Retinal pigment epithelial cell (primary cell): ENCODE data around the gene SUGP1.
"Not testable (repeated sequence)": the region's sequence is repeated elsewhere in the genome, so short reads cannot be mapped to it uniquely, and the experiment has no call there.

Experiments
- DNase-seq: peaks from one replicate; pipeline ENCODE4 v3.0.0-alpha.2; 2010; ENCODE audit warnings: low read depth
- H3K4me3 ChIP-seq: 2 replicates; pipeline ENCODE4 v1.5.1; 2011; ENCODE audit warnings: mild to moderate bottlenecking, low read length, control low read depth, moderate library complexity
- TF ChIP-seq, protein P1 (sequence below): conservative IDR thresholded peaks from 2 replicates; pipeline ENCODE4 v1.5.1; 2011; ENCODE audit warnings: low read depth, low read length, control low read depth, inconsistent platforms

Gene SUGP1

DNA sequence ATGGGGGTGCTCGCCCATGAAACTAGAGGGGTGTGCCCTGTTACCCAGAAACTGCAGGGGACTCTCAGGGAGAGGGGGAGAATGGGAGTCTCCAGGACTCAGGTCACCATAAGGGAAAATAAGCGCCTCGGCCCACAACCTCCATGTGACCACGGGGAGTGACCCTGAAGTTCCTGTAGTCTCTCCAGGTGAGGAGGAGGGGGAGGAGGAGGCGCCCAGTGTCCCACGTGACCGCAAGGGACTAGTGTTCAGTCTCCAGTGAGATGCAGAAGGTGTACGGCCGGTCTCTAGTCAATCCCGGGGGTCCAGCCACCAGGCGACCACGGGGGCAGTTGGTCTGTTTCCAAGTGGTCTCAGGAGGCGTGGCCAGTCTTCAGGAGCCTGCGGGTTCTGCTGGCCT is 63.2 kb downstream of the SUGP1 start:
- no peak for DNase-seq
- TF ChIP-seq, protein P1, sequence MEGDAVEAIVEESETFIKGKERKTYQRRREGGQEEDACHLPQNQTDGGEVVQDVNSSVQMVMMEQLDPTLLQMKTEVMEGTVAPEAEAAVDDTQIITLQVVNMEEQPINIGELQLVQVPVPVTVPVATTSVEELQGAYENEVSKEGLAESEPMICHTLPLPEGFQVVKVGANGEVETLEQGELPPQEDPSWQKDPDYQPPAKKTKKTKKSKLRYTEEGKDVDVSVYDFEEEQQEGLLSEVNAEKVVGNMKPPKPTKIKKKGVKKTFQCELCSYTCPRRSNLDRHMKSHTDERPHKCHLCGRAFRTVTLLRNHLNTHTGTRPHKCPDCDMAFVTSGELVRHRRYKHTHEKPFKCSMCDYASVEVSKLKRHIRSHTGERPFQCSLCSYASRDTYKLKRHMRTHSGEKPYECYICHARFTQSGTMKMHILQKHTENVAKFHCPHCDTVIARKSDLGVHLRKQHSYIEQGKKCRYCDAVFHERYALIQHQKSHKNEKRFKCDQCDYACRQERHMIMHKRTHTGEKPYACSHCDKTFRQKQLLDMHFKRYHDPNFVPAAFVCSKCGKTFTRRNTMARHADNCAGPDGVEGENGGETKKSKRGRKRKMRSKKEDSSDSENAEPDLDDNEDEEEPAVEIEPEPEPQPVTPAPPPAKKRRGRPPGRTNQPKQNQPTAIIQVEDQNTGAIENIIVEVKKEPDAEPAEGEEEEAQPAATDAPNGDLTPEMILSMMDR = no peak
- H3K4me3 ChIP-seq = no peak overlapping the region

DNA sequence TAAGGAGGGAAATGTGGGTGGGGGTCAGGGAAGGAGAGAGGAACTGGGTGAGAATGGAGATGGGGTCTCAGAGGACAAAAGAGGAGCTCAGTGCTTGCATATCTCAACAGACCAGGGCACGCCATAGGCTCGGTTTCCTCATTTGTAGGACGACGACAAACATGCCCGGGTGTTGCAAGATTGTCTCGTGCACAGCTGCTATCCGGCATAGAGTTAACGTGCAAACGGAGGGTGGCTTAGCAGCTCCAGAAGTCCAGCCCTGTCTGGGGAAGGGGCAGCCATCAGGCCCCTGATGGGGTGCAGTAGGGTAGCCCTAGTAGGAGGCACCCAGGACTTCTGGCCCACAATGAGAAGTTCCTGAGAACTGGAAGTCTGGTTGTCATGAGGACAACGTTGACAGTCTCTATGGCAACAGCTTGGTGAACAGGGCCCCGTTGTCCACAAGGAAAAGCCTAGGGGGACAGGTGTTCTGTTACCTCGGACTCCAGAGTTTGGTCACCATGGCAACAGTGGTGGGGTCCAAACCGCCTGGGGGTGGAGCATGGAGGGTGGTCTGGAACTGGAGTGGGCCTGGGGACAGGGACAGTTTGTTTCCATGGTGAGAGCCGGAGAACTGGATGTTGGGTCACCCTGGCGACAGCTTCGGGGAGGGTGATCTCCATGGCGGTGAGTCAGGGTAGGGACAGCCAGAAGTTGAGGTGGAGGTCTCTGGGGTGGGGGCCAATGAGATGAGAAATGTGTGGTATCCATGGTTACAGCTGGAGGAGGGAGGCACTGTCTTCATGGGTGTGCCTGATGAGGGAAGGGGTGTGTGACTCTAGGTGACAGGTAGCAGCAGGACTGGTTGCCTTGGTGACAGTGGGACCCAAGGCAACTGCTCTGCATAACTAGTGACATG is 64.0 kb downstream of the SUGP1 start:
- TF ChIP-seq, protein P1 = no peak
- H3K4me3 ChIP-seq = no peak overlapping the region
- DNase-seq = no peak

DNA sequence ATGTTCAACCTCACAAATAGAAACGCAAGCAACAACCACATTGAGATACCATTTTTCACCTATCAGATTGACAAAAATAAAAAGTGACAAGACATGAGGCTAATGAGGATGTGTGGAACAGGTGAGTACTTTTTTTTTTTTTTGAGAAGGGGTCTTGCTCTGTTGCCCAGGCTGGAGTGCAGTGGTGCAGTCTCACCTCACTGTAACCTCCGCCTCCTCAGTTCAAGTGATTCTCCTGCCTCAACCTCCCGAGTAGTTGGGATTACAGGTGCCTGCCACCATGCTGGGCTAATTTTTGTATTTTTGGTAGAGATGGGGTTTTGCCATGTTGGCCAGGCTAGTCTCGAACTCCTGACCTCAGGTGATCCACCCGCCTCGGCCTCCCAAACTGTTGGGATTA is 66.9 kb downstream of the SUGP1 start:
- DNase-seq, H3K4me3 ChIP-seq: not testable (repeated sequence)

DNA sequence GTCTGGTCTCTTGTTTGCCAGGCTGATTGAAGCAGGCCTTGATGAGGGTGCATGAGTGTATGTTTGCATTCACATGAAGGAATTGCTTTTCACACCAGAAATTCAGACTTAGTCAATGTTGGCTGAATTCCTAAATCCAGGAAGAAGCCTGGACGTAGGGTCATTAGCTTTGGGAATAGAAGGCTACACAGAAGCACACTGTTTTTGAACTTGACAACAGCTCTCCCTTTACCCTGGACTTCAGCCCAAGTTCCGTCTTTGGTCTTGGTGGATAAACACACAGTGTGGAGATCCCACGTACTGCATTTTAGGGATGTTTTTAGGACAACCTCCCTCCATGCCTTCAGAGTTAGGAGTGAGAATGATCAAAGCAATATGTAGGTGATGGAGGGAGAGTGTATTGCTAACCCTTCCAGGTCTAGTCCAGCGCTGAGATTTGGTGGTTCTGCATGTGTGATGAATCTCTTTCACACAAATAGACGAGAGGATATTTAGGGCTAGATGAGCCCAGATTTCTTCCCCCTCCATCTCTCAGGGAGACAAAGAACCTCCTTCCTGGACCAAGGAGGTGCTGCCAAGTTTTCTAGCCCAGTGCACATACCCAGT is 70.0 kb downstream of the SUGP1 start:
- no peak overlapping the region for H3K4me3 ChIP-seq
- TF ChIP-seq, protein P1 = no peak
- no peak for DNase-seq

DNA sequence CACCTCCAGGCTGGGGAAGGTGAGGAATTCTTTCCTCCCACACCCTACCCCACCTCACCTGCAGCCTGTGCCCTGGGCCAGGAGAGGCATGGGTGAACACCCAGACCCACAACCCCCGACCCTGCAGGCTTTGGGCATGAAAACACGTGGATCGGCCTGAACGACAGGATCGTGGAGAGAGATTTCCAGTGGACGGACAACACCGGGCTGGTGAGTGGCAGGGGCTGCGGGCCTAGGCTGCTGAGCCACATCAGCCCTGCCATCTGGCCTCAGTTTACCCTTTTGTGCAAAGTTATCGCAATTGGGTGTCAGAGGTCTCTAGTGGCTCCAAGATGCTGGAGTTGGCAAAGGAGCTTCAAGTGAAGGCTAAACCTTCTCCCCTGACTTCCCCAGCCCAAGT is 79.8 kb downstream of the SUGP1 start:
- no peak overlapping the region for H3K4me3 ChIP-seq
- TF ChIP-seq, protein P1 = no peak
- DNase-seq = no peak

DNA sequence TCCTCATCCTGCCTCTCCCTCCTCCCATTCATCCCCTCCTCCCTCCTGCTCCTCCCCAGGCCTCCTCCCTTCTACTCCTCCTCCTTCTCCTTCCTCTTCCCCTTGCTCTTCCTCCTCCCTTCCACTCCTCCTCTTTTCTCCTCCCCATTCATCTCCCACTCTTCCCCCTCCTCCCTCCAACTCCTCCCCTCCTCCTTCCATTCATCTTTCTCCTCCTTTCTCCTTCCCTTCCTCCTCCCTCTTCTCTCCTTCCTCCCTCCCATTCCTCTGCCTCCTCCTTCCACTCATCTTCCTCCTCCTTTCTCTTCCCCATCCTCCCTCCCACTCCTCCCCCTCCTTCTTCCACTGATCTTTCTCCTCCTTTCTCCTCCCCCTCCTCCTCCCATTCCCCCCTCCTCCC is 80.6 kb downstream of the SUGP1 start:
- no peak overlapping the region for H3K4me3 ChIP-seq
- DNase-seq = no peak
- TF ChIP-seq, protein P1 = no peak

DNA sequence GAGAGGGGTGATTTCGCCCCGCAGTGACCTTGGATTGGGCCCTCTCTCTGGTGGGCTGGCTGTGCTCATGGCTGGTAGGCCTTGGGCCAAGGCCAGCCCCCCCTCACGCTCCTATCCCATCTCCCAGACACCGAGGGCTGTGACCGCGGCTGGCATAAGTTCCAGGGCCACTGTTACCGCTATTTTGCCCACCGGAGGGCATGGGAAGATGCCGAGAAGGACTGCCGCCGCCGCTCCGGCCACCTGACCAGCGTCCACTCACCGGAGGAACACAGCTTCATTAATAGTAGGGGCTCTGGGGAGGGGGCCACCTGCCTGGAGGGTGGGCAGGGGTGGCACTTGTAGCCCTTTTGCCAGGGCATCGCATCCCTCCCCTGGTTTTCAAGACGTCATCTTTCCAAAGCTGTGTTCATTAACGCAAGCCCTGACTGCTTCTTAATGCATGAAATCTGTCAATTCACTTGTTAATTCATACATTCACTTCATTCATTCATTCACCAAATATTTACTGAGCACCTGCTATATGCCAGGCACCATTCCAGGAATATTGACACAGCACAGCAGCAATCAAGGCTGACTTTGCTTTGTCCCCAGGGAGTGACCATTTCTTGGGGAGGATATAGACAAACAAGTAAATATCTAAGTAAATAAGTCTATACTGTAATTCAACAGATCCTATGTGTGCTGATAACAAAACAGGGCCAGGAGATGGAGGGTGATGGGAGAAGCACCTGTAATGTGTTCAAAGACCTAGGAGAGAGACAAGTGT is 82.0 kb downstream of the SUGP1 start:
- H3K4me3 ChIP-seq = no peak overlapping the region
- TF ChIP-seq, protein P1 = no peak
- no peak for DNase-seq
